Activated naive CD4-positive, alpha-beta T cell treated with anti-CD3 and anti-CD28 coated beads for 36 hours (primary cell): Measurements from ENCODE around the gene PLEKHA3. TPM values are rescaled to one million over a fixed set of nuclear protein-coding genes. Genes with fewer than 3 reads are reported as not detected.

Experiments
- CTCF ChIA-PET: fragments of 350-600 bp; sonication (Branson Sonifier 250); formaldehyde crosslinking; loops from one replicate; lab custom pipeline; 2021; ENCODE audit warnings: antibody characterized with exemption; lab: Charles Lee
- DNase-seq: peaks from one replicate; pipeline ENCODE4 v3.0.0-alpha.2; 2020
- H3K27ac Mint-ChIP-seq: one replicate; pipeline ENCODE4 v1.8.0; 2021; ENCODE audit warnings: mild to moderate bottlenecking, mixed read lengths
- H3K27me3 Mint-ChIP-seq: one replicate; pipeline ENCODE4 v1.8.0; 2021; ENCODE audit warnings: low read depth, mixed read lengths
- H3K36me3 Mint-ChIP-seq: one replicate; pipeline ENCODE4 v1.8.0; 2021; ENCODE audit warnings: low read depth, mixed read lengths
- H3K4me1 Mint-ChIP-seq: one replicate; pipeline ENCODE4 v1.8.0; 2021; ENCODE audit warnings: low read depth, mixed read lengths
- H3K4me3 Mint-ChIP-seq: one replicate; pipeline ENCODE4 v1.8.0; 2021; ENCODE audit warnings: mild to moderate bottlenecking, moderate library complexity, mixed read lengths
- H3K9me3 Mint-ChIP-seq: one replicate; pipeline ENCODE4 v1.8.0; 2021; ENCODE audit warnings: mixed read lengths
- intact Hi-C: fragments of 100-400 bp; cut with micrococcal nuclease; formaldehyde crosslinking; loops from one replicate; pipeline ENCODE4 v1.15.1; 2023
- total RNA-seq, 2 experiments: library from RNA; stranded (reverse); gene quantifications; one replicate each; pipeline ENCODE4 v1.2.3, GENCODE V29; 2021

The PLEKHA3 gene
- total RNA-seq, result 10 to 100 TPM; 19.4 to 19.8 TPM

GRCh38 chr2:178480227-178481181 lies at the start of gene PLEKHA3:
Gene PLEKHA3 (plus strand): TSS chr2:178480457. CDS start chr2:178480870, 413 bp downstream.
- H3K4me1 Mint-ChIP-seq, result peaks cover 46% of the 10 kb centered on the region
- CTCF ChIA-PET, result interaction anchor here (0.8 to 1.9 kb wide), 3 partner anchors 12 to 42 kb away, joined by 3 to 7 read pairs (median 3); no protein-coding TSS in a partner anchor
- peaks cover 6% of the 10 kb centered on the region for H3K36me3 Mint-ChIP-seq
- no peaks in the 10 kb centered on the region for H3K27me3 Mint-ChIP-seq
- DNase-seq, result peak; percentile 80
- peak within 1 kb of the TSS; percentile 96 for H3K4me3 Mint-ChIP-seq
- H3K9me3 Mint-ChIP-seq, result no peaks in the 10 kb centered on the region
- intact Hi-C loops, result loop anchor here (1.0 kb wide), 1 partner anchor 286 kb away; the partner anchor contains the start of gene OSBPL6
- H3K27ac Mint-ChIP-seq, result peak within 1 kb of the TSS; percentile 95

- no peaks in the 10 kb centered on the region for H3K9me3 Mint-ChIP-seq
- DNase-seq, result no peak
- intact Hi-C loops, result no loop called here
- H3K27ac Mint-ChIP-seq, result no peak overlapping the region
- H3K36me3 Mint-ChIP-seq, result peaks cover 36% of the 10 kb centered on the region
- H3K4me3 Mint-ChIP-seq, result no peak overlapping the region
- CTCF ChIA-PET, result no interaction called here
- no peaks in the 10 kb centered on the region for H3K4me1 Mint-ChIP-seq
- H3K27me3 Mint-ChIP-seq, result no peaks in the 10 kb centered on the region
Observed at GRCh38 chr2:178436662-178437061, 43.6 kb upstream of the PLEKHA3 start.

- CTCF ChIA-PET, result interaction anchor here (1.2 to 1.3 kb wide), 2 partner anchors 8 to 22 kb away, joined by 3 to 4 read pairs; no protein-coding TSS in a partner anchor
- no peaks in the 10 kb centered on the region for H3K9me3 Mint-ChIP-seq
- intact Hi-C loops, result loop anchor here (10.0 kb wide), 1 partner anchor 1047 kb away; the partner anchor contains the start of gene AGPS
- peaks cover 45% of the 10 kb centered on the region for H3K36me3 Mint-ChIP-seq
- H3K4me1 Mint-ChIP-seq, result peaks cover 3% of the 10 kb centered on the region
- DNase-seq, result no peak
- H3K27me3 Mint-ChIP-seq, result no peaks in the 10 kb centered on the region
- no peak overlapping the region for H3K27ac Mint-ChIP-seq
- no peak overlapping the region for H3K4me3 Mint-ChIP-seq
Observed at GRCh38 chr2:178441426-178441825, 38.8 kb upstream of the PLEKHA3 start.

- DNase-seq, result no peak
- H3K4me3 Mint-ChIP-seq, result peak overlapping the region; percentile 83
- H3K4me1 Mint-ChIP-seq, result peaks cover 27% of the 10 kb centered on the region
- CTCF ChIA-PET, result interaction anchor here (0.9 to 1.5 kb wide), 6 partner anchors 8 to 336 kb away, joined by 3 to 5 read pairs (median 4); no protein-coding TSS in a partner anchor
- intact Hi-C loops, result loop anchor here (2.0 to 10.0 kb wide), 2 partner anchors 22 to 1054 kb away; partner anchors contain the start of gene AGPS
- H3K36me3 Mint-ChIP-seq, result peaks cover 36% of the 10 kb centered on the region
- H3K27ac Mint-ChIP-seq, result peak overlapping the region; percentile 59
- no peaks in the 10 kb centered on the region for H3K27me3 Mint-ChIP-seq
- no peaks in the 10 kb centered on the region for H3K9me3 Mint-ChIP-seq
Observed at GRCh38 chr2:178448968-178449661, 31.1 kb upstream of the PLEKHA3 start.

- Mint-ChIP-seq H3K27me3 (no peaks in the 10 kb centered on the region), H3K36me3 (peaks cover 32% of the 10 kb centered on the region), H3K4me3 (peak overlapping the region; percentile 83), H3K4me1 (peaks cover 27% of the 10 kb centered on the region), H3K27ac (peak overlapping the region; percentile 91), H3K9me3 (no peaks in the 10 kb centered on the region)
- DNase-seq, result no peak
- CTCF ChIA-PET, result interaction anchor here (0.9 to 1.5 kb wide), 6 partner anchors 8 to 337 kb away, joined by 3 to 5 read pairs (median 4); no protein-coding TSS in a partner anchor
- intact Hi-C loops, result loop anchor here (1.0 to 10.0 kb wide), 10 partner anchors 23 to 1557 kb away; partner anchors contain the start of genes AGPS, CWC22, FKBP7 and HNRNPA3
Observed at GRCh38 chr2:178449700-178450523, 30.3 kb upstream of the PLEKHA3 start.

GRCh38 chr2:178450524-178450773 lies 29.8 kb upstream of the PLEKHA3 start:
- Mint-ChIP-seq H3K4me1 (peaks cover 27% of the 10 kb centered on the region), H3K4me3 (peak overlapping the region; percentile 83), H3K9me3 (no peaks in the 10 kb centered on the region), H3K36me3 (peaks cover 27% of the 10 kb centered on the region), H3K27ac (peak overlapping the region; percentile 91), H3K27me3 (no peaks in the 10 kb centered on the region)
- CTCF ChIA-PET, result interaction anchor here (0.9 to 1.4 kb wide), 5 partner anchors 9 to 338 kb away, joined by 3 to 4 read pairs (median 3); no protein-coding TSS in a partner anchor
- peak; percentile 86 for DNase-seq
- intact Hi-C loops, result loop anchor here (1.0 to 10.0 kb wide), 8 partner anchors 28 to 1556 kb away; partner anchors contain the start of genes CWC22, FKBP7, HNRNPA3 and OSBPL6

GRCh38 chr2:178450774-178451525 lies 29.3 kb upstream of the PLEKHA3 start, which contains the start of the genes PJVK and PRKRA:
Gene PJVK (plus strand): TSS chr2:178451378. CDS start chr2:178453410, 2,032 bp downstream.
Gene PRKRA (minus strand): TSS chr2:178451175. CDS start chr2:178451030, 145 bp downstream.
- H3K4me1 Mint-ChIP-seq, result peaks cover 27% of the 10 kb centered on the region
- peak; percentile 96 for DNase-seq
- H3K4me3 Mint-ChIP-seq, result peak within 1 kb of the TSS; percentile 91
- H3K36me3 Mint-ChIP-seq, result peaks cover 24% of the 10 kb centered on the region
- CTCF ChIA-PET, result interaction anchor here (0.5 to 1.2 kb wide), 4 partner anchors 31 to 1286 kb away, joined by 3 to 4 read pairs (median 3); no protein-coding TSS in a partner anchor
- intact Hi-C loops, result loop anchor here (1.0 to 10.0 kb wide), 10 partner anchors 27 to 1556 kb away; partner anchors contain the start of genes CWC22, FKBP7, HNRNPA3 and OSBPL6
- no peaks in the 10 kb centered on the region for H3K9me3 Mint-ChIP-seq
- H3K27me3 Mint-ChIP-seq, result no peaks in the 10 kb centered on the region
- H3K27ac Mint-ChIP-seq, result peak within 1 kb of the TSS; percentile 97

GRCh38 chr2:178452334-178452733 lies 27.9 kb upstream of the PLEKHA3 start:
- H3K4me3 Mint-ChIP-seq, result peak overlapping the region; percentile 91
- no peaks in the 10 kb centered on the region for H3K9me3 Mint-ChIP-seq
- no peak overlapping the region for H3K27ac Mint-ChIP-seq
- peaks cover 16% of the 10 kb centered on the region for H3K36me3 Mint-ChIP-seq
- intact Hi-C loops, result loop anchor here (5.0 to 10.0 kb wide), 2 partner anchors 258 to 580 kb away; partner anchors contain the start of gene OSBPL6
- peaks cover 27% of the 10 kb centered on the region for H3K4me1 Mint-ChIP-seq
- no peak for DNase-seq
- H3K27me3 Mint-ChIP-seq, result no peaks in the 10 kb centered on the region
- CTCF ChIA-PET, result no interaction called here

GRCh38 chr2:178452870-178453269 lies 27.4 kb upstream of the PLEKHA3 start:
- Mint-ChIP-seq H3K4me1 (peaks cover 26% of the 10 kb centered on the region), H3K4me3 (no peak overlapping the region), H3K9me3 (no peaks in the 10 kb centered on the region), H3K27ac (no peak overlapping the region), H3K36me3 (peaks cover 15% of the 10 kb centered on the region), H3K27me3 (no peaks in the 10 kb centered on the region)
- CTCF ChIA-PET, result no interaction called here
- no peak for DNase-seq
- intact Hi-C loops, result loop anchor here (5.0 to 10.0 kb wide), 2 partner anchors 258 to 579 kb away; partner anchors contain the start of gene OSBPL6

GRCh38 chr2:178455947-178456346 lies 24.3 kb upstream of the PLEKHA3 start:
- intact Hi-C loops, result loop anchor here (10.0 kb wide), 1 partner anchor 261 kb away; the partner anchor contains the start of gene OSBPL6
- no peak overlapping the region for H3K27ac Mint-ChIP-seq
- H3K36me3 Mint-ChIP-seq, result no peaks in the 10 kb centered on the region
- H3K27me3 Mint-ChIP-seq, result no peaks in the 10 kb centered on the region
- CTCF ChIA-PET, result no interaction called here
- H3K4me3 Mint-ChIP-seq, result no peak overlapping the region
- H3K9me3 Mint-ChIP-seq, result no peaks in the 10 kb centered on the region
- peaks cover 6% of the 10 kb centered on the region for H3K4me1 Mint-ChIP-seq
- DNase-seq, result no peak
